PFSK-1 (cell line): ENCODE measurements around the gene BRCA2.

Experiments
- FOXP2 ChIP-seq: optimal IDR thresholded peaks from 2 replicates; pipeline ENCODE3; 2011; ENCODE audit warnings: borderline replicate concordance, control low read depth, inconsistent platforms; ENCODE audit not compliant: insufficient read depth; ENCODE audit errors: extremely low read length, extremely low read depth
- POLR2AphosphoS5 ChIP-seq: IDR thresholded peaks from 2 replicates; pipeline ENCODE4 v1.6.1; 2012; ENCODE audit warnings: low read depth, mild to moderate bottlenecking, control low read depth, low read length, moderate library complexity
- SIN3A ChIP-seq: IDR thresholded peaks from 2 replicates; pipeline ENCODE4 v1.6.1; 2012; ENCODE audit warnings: mild to moderate bottlenecking, low read length, moderate library complexity, borderline replicate concordance; ENCODE audit not compliant: insufficient read depth
- TAF1 ChIP-seq: IDR thresholded peaks from 2 replicates; pipeline ENCODE4 v1.6.1; 2012; ENCODE audit warnings: low read length, control low read depth, borderline replicate concordance; ENCODE audit not compliant: insufficient read depth
- TF ChIP-seq, protein P1 (sequence below), 2 experiments: IDR thresholded peaks; 2 replicates each; pipeline versions ENCODE4 v1.6.1 to v1.8.0; 2011 to 2012; ENCODE audit warnings: low read depth in 2 of 2, low read length in 2 of 2, control low read depth in 1 of 2, inconsistent platforms in 1 of 2, mild to moderate bottlenecking in 1 of 2, moderate library complexity in 1 of 2; ENCODE audit not compliant: insufficient read depth in 1 of 2

Gene BRCA2

DNA sequence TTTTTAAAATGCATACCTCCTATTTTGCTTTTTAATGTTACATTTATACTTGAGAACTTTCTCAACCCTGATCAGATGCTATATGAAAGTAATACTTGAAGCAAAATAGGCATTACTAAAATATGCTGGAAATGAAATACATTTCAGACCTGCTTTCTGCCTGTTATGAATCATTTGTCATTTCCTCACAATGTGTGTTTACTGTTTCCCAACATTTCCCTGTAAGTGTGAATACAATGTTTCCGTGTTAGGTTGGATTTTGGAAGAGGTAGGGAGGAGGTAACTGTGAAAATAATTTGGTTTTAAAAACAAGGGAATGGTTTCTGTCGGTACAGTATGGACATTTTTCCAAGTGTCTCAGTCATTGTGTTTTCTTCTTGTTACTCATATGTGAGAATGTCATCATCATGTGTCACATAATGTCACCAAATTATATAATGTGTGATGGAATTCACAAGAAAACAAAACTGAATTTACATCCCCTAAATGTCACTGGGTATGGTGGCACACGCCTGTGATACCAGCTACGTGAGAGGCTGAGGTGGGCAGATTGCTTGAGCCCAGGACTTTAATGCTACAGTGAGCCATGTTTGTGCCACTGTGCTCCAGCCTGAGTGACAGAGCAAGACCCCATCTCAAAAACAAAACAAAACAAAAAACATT, 43.2 kb upstream of the BRCA2 start:
- no peak for TF ChIP-seq TAF1
- TF ChIP-seq, protein P1, sequence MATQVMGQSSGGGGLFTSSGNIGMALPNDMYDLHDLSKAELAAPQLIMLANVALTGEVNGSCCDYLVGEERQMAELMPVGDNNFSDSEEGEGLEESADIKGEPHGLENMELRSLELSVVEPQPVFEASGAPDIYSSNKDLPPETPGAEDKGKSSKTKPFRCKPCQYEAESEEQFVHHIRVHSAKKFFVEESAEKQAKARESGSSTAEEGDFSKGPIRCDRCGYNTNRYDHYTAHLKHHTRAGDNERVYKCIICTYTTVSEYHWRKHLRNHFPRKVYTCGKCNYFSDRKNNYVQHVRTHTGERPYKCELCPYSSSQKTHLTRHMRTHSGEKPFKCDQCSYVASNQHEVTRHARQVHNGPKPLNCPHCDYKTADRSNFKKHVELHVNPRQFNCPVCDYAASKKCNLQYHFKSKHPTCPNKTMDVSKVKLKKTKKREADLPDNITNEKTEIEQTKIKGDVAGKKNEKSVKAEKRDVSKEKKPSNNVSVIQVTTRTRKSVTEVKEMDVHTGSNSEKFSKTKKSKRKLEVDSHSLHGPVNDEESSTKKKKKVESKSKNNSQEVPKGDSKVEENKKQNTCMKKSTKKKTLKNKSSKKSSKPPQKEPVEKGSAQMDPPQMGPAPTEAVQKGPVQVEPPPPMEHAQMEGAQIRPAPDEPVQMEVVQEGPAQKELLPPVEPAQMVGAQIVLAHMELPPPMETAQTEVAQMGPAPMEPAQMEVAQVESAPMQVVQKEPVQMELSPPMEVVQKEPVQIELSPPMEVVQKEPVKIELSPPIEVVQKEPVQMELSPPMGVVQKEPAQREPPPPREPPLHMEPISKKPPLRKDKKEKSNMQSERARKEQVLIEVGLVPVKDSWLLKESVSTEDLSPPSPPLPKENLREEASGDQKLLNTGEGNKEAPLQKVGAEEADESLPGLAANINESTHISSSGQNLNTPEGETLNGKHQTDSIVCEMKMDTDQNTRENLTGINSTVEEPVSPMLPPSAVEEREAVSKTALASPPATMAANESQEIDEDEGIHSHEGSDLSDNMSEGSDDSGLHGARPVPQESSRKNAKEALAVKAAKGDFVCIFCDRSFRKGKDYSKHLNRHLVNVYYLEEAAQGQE (IDR thresholded peaks at IDR 0.05; ENCODE audit: insufficient read depth in 1 of 2, low read depth in 2 of 2, low read length in 2 of 2) = no peak
- TF ChIP-seq SIN3A = no peak
- no peak for TF ChIP-seq POLR2AphosphoS5
- TF ChIP-seq FOXP2 = no peak

DNA sequence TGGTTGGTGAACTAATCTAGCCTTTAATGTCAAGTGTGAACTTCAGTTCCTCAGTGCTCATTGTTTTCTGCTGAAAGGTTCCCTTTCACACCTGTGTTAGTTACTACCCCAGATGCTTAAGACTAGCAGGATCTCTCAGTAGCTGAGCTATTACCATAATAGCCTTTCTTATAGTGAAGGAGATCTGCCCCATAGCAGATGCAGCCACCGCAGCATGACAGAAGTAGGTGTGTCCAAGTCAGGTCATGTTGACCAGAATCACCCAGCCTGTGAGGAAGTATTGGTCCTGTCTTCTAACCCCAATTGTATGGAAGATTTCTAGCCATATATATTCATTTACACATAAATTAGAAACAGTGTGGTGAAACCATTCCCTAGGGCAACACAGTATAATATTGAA, 37.5 kb upstream of the BRCA2 start:
- TF ChIP-seq SIN3A = no peak
- TF ChIP-seq, protein P1 (IDR thresholded peaks at IDR 0.05; ENCODE audit: insufficient read depth in 1 of 2, low read depth in 2 of 2, low read length in 2 of 2) = no peak
- no peak for TF ChIP-seq TAF1
- no peak for TF ChIP-seq FOXP2
- TF ChIP-seq POLR2AphosphoS5 = no peak

DNA sequence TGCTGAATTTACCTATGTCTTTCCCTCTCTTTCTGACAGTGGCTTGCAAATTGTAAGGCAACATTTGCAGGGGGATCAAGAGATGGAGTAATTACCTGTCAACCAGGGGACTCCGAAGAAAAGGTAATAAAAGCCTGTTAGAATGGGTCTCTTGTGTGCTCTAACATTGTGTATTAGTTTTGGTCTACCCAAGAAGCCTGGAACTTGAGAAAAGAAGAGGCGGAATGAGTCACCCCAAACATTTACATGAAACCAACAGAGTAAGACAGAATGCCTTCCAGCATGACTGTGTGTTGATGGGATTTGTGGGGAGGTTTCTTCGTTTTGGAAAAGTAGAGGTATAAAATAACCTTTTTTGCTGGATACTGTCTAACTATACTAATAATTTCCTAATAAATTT, 36.9 kb upstream of the BRCA2 start:
- TF ChIP-seq FOXP2 (no peak), POLR2AphosphoS5 (no peak), SIN3A (no peak), TAF1 (no peak)
- TF ChIP-seq, protein P1 (IDR thresholded peaks at IDR 0.05; ENCODE audit: insufficient read depth in 1 of 2, low read depth in 2 of 2, low read length in 2 of 2) = no peak

DNA sequence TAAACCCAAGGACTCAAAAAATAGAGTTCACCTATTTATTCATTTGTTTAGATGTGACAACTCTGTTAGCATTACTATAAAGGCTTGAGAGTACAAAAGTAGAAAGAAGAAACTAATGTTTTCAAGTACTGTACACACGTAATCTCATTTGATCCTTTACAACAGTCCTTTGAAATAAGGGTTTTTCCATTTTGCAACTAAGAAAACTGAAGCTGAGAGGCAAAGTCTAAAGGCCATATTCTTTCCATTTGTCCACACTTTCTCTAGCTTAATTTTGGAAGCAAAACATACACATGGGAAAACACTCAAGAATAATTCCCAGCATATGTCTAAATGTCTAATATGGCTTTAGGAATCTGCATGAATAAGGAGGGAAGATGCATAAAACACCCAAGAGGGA, 34.2 kb upstream of the BRCA2 start:
- TF ChIP-seq TAF1 = no peak
- TF ChIP-seq SIN3A = no peak
- no peak for TF ChIP-seq FOXP2
- TF ChIP-seq, protein P1 (IDR thresholded peaks at IDR 0.05; ENCODE audit: insufficient read depth in 1 of 2, low read depth in 2 of 2, low read length in 2 of 2) = no peak
- no peak for TF ChIP-seq POLR2AphosphoS5
